SW 1271 (cell line): ENCODE data around the gene SNRPA1.

Experiments
- DNase-seq, 2 experiments: peaks; one replicate each; lab custom pipeline; 2025; lab: John Stamatoyannopoulos, UW

Gene SNRPA1

GRCh38 chr15:101318839-101319238 lies 23.8 kb upstream of the SNRPA1 start:
- no peak for DNase-seq

GRCh38 chr15:101318147-101318819 lies 23.2 kb upstream of the SNRPA1 start:
- no peak for DNase-seq

- no peak for DNase-seq
These were observed 22.4 kb upstream of the SNRPA1 start for GRCh38 chr15:101317336-101317872.

- no peak for DNase-seq
These were observed 21.5 kb upstream of the SNRPA1 start for GRCh38 chr15:101316529-101316928.

GRCh38 chr15:101315736-101316135 lies 20.7 kb upstream of the SNRPA1 start:
- DNase-seq, result no peak

- no peak for DNase-seq
These were observed 19.5 kb upstream of the SNRPA1 start for GRCh38 chr15:101314336-101315125.

GRCh38 chr15:101313041-101313761 lies 18.2 kb upstream of the SNRPA1 start:
- no peak for DNase-seq

GRCh38 chr15:101310508-101310907 lies 15.5 kb upstream of the SNRPA1 start:
- DNase-seq, result no peak

GRCh38 chr15:101310161-101310480 lies 15.1 kb upstream of the SNRPA1 start:
- DNase-seq, result no peak

- no peak for DNase-seq
These were observed 14.6 kb upstream of the SNRPA1 start for GRCh38 chr15:101309436-101310160.

GRCh38 chr15:101308604-101309435 lies 13.8 kb upstream of the SNRPA1 start:
- DNase-seq, result no peak

GRCh38 chr15:101307897-101308603 lies 13.0 kb upstream of the SNRPA1 start:
- no peak for DNase-seq

GRCh38 chr15:101307048-101307896 lies 12.2 kb upstream of the SNRPA1 start:
- no peak for DNase-seq

GRCh38 chr15:101306341-101307047 lies 11.4 kb upstream of the SNRPA1 start:
- no peak for DNase-seq

GRCh38 chr15:101305820-101306255 lies 10.8 kb upstream of the SNRPA1 start:
- no peak for DNase-seq

GRCh38 chr15:101303408-101303807 lies 8.4 kb upstream of the SNRPA1 start:
- DNase-seq, result no peak

- no peak for DNase-seq
These were observed 1.7 kb upstream of the SNRPA1 start for GRCh38 chr15:101296418-101297405.
